H9 (cell line): ENCODE data around the gene SYCE3. TPM values are rescaled to one million over a fixed set of nuclear protein-coding genes. Genes with fewer than 3 reads are reported as not detected.

Experiments used
- DNase-seq: peaks from one replicate; pipeline ENCODE4 v3.0.0-alpha.2; 2017
- H2AFZ ChIP-seq: one replicate; pipeline ENCODE4 v1.6.1; 2013; ENCODE audit warnings: mild to moderate bottlenecking, low read length, control low read depth, moderate library complexity
- H2AK5ac ChIP-seq: 2 replicates; pipeline ENCODE4 v1.6.1; 2013; ENCODE audit warnings: low read length, control low read depth, mixed read lengths; ENCODE audit not compliant: insufficient read length
- H2BK120ac ChIP-seq: one replicate; pipeline ENCODE4 v1.6.1; 2013; ENCODE audit warnings: low read depth, mild to moderate bottlenecking, low read length, control low read depth, inconsistent platforms; ENCODE audit not compliant: poor library complexity, severe bottlenecking
- H2BK12ac ChIP-seq: 2 replicates; pipeline ENCODE4 v1.6.1; 2013; ENCODE audit warnings: low read length, control low read depth, mixed read lengths, low read depth; ENCODE audit not compliant: insufficient read length
- H2BK15ac ChIP-seq: 2 replicates; pipeline ENCODE4 v1.6.1; 2013; ENCODE audit warnings: low read depth, low read length, control low read depth
- H2BK20ac ChIP-seq: one replicate; pipeline ENCODE4 v1.6.1; 2013; ENCODE audit warnings: low read depth, mild to moderate bottlenecking, low read length, control low read depth, inconsistent platforms; ENCODE audit not compliant: poor library complexity, severe bottlenecking
- H2BK5ac ChIP-seq: 2 replicates; pipeline ENCODE4 v1.6.1; 2013; ENCODE audit warnings: low read length, control low read depth, mixed read lengths; ENCODE audit not compliant: insufficient read length
- H3K14ac ChIP-seq: 2 replicates; pipeline ENCODE4 v1.6.1; 2013; ENCODE audit warnings: low read length, control low read depth; ENCODE audit not compliant: insufficient read depth
- H3K18ac ChIP-seq: 2 replicates; pipeline ENCODE4 v1.6.1; 2013; ENCODE audit warnings: low read depth, mild to moderate bottlenecking, mixed read lengths, low read length, control low read depth; ENCODE audit not compliant: insufficient read length
- H3K23ac ChIP-seq: 2 replicates; pipeline ENCODE4 v1.6.1; 2013; ENCODE audit warnings: low read length, control low read depth, mixed read lengths, low read depth; ENCODE audit not compliant: insufficient read length
- H3K23me2 ChIP-seq: 2 replicates; pipeline ENCODE4 v1.6.1; 2013; ENCODE audit warnings: low read depth, mild to moderate bottlenecking, mixed read lengths, low read length, control low read depth; ENCODE audit not compliant: insufficient read length, poor library complexity, severe bottlenecking
- H3K27ac ChIP-seq: 2 replicates; pipeline ENCODE4 v1.5.1; 2013; ENCODE audit warnings: low read length, control low read depth, mixed read lengths, low read depth; ENCODE audit not compliant: insufficient read length
- H3K27me3 ChIP-seq: 2 replicates; pipeline ENCODE4 v1.6.1; 2013; ENCODE audit warnings: low read length, control low read depth, inconsistent platforms; ENCODE audit not compliant: insufficient read depth
- H3K4ac ChIP-seq: 2 replicates; pipeline ENCODE4 v1.6.1; 2013; ENCODE audit warnings: low read depth, mild to moderate bottlenecking, control low read depth, inconsistent platforms, low read length, moderate library complexity
- H3K4me1 ChIP-seq: 2 replicates; pipeline ENCODE4 v1.6.1; 2013; ENCODE audit warnings: low read length, control low read depth, inconsistent platforms; ENCODE audit not compliant: insufficient read depth
- H3K4me2 ChIP-seq: 2 replicates; pipeline ENCODE4 v1.6.1; 2013; ENCODE audit warnings: low read length, control low read depth, mixed read lengths; ENCODE audit not compliant: insufficient read length, insufficient read depth
- H3K56ac ChIP-seq: 2 replicates; pipeline ENCODE4 v1.6.1; 2013; ENCODE audit warnings: low read depth, mild to moderate bottlenecking, mixed read lengths, low read length, control low read depth; ENCODE audit not compliant: insufficient read length
- H3K79me1 ChIP-seq: 2 replicates; pipeline ENCODE4 v1.6.1; 2013; ENCODE audit warnings: low read depth, mild to moderate bottlenecking, moderate library complexity, low read length, control low read depth, inconsistent platforms; ENCODE audit not compliant: insufficient read depth, poor library complexity, severe bottlenecking
- H3K79me2 ChIP-seq: 2 replicates; pipeline ENCODE4 v1.6.1; 2013; ENCODE audit warnings: low read length, control low read depth, inconsistent platforms; ENCODE audit not compliant: insufficient read depth
- H3K9ac ChIP-seq: 2 replicates; pipeline ENCODE4 v1.6.1; 2013; ENCODE audit warnings: low read length, control low read depth, mixed read lengths; ENCODE audit not compliant: insufficient read length; ENCODE audit errors: extremely low read depth
- H3K9me3 ChIP-seq: one replicate; pipeline ENCODE4 v1.6.1; 2013; ENCODE audit warnings: low read depth, low read length, inconsistent platforms; ENCODE audit not compliant: control insufficient read depth
- H3T11ph ChIP-seq: one replicate; pipeline ENCODE4 v1.6.1; 2013; ENCODE audit warnings: mild to moderate bottlenecking, low read length, control low read depth, inconsistent platforms
- H4K20me1 ChIP-seq: one replicate; pipeline ENCODE4 v1.6.1; 2013; ENCODE audit not compliant: control insufficient read depth, insufficient read length, insufficient read depth
- H4K5ac ChIP-seq: 2 replicates; pipeline ENCODE4 v1.6.1; 2013; ENCODE audit warnings: low read depth, mild to moderate bottlenecking, mixed read lengths, low read length, control low read depth; ENCODE audit not compliant: insufficient read length
- H4K8ac ChIP-seq: replicated peaks from 2 replicates; pipeline ENCODE4 v1.6.1; 2013; ENCODE audit warnings: low read length, control low read depth, mixed read lengths, low read depth; ENCODE audit not compliant: insufficient read length
- H4K91ac ChIP-seq: 2 replicates; pipeline ENCODE4 v1.6.1; 2013; ENCODE audit warnings: low read depth, mild to moderate bottlenecking, moderate library complexity, mixed read lengths, low read length, control low read depth; ENCODE audit not compliant: insufficient read length
- H3K27ac Mint-ChIP-seq, 3 experiments: 2 replicates in 2 of 3; 3 replicates in 1 of 3; pipeline ENCODE4 v1.8.0; 2020 to 2021; ENCODE audit warnings: mixed read lengths in 3 of 3, mild to moderate bottlenecking in 1 of 3, moderate library complexity in 1 of 3
- H3K27me3 Mint-ChIP-seq: 2 replicates; pipeline ENCODE4 v1.8.0; 2021; ENCODE audit warnings: low read depth, mild to moderate bottlenecking, moderate library complexity, mixed read lengths
- H3K36me3 Mint-ChIP-seq, 3 experiments: 2 replicates in 2 of 3; 3 replicates in 1 of 3; pipeline ENCODE4 v1.8.0; 2020 to 2021; ENCODE audit warnings: low read depth in 3 of 3, mixed read lengths in 3 of 3; ENCODE audit not compliant: insufficient read depth in 1 of 3
- H3K4me1 Mint-ChIP-seq, 2 experiments: 2 replicates each; pipeline ENCODE4 v1.8.0; 2020; ENCODE audit warnings: mixed read lengths in 2 of 2
- H3K4me3 Mint-ChIP-seq, 2 experiments: 2 replicates in 1 of 2; 3 replicates in 1 of 2; pipeline ENCODE4 v1.8.0; 2020 to 2021; ENCODE audit warnings: mild to moderate bottlenecking in 2 of 2, mixed read lengths in 2 of 2, moderate library complexity in 1 of 2
- H3K9me3 Mint-ChIP-seq, 2 experiments: 2 replicates in 1 of 2; 3 replicates in 1 of 2; pipeline ENCODE4 v1.8.0; 2020; ENCODE audit warnings: mild to moderate bottlenecking in 2 of 2, mixed read lengths in 2 of 2, moderate library complexity in 1 of 2
- WGBS: extraction: QIAGEN DNeasy Blood & Tissue Kit; methylation state at CpG from one replicate; pipeline ENCODE4 v1.1.7; 2013; ENCODE audit warnings: missing lambda C conversion rate, low lambda C conversion rate, mixed read lengths; ENCODE audit not compliant: insufficient read length; ENCODE audit errors: extremely low coverage; 5-methylcytosine and 5-hydroxymethylcytosine counted together
- total RNA-seq: library from RNA; stranded (reverse); gene quantifications from 2 replicates; pipeline ENCODE4 v1.2.1, GENCODE V29; 2021
- TF ChIP-seq, protein P1 (sequence below): fragments of 200-600 bp; sonication (generic); conservative IDR thresholded peaks from 3 replicates; pipeline ENCODE4 v1.8.0; 2021; ENCODE audit warnings: antibody characterized with exemption, mild to moderate bottlenecking

The SYCE3 gene
- total RNA-seq, 1 experiment from 2014 or later: 0.85 TPM

DNA sequence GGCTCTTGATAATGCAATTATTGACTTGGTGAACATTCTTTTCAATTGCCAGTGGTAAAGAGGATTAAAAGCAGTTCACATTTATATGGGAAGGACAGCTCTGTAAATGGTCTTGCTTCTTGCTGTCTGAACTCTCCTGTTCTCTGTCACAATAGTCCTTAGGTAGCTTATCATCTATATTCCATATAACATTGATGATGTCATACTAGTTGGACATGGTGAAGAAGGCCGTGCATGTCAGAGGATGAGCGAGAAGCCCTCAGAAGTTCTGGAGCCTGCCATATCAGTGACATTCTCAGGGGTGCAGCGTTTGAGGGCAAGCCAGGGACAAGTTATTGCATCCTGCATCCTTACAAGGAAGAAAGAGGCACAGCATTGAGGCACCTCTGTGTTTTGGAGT lies 22.5 kb upstream of the SYCE3 start:
- peaks cover 14 to 23% of the 10 kb centered on the region in 2 experiments for H3K4me1 Mint-ChIP-seq
- peaks cover 3 to 7% (median 5%) of the 10 kb centered on the region in 3 experiments; a peak in 6 of 7 replicates for H3K36me3 Mint-ChIP-seq
- peaks cover 2% of the 10 kb centered on the region; the same call in 1 of the 2 replicates for H3K4me1 ChIP-seq
- H3K14ac ChIP-seq: no peak overlapping the region
- no peak overlapping the region for H4K91ac ChIP-seq
- DNase-seq: no peak
- H2BK20ac ChIP-seq: no peak overlapping the region
- no peaks in the 10 kb centered on the region for H3K27me3 ChIP-seq
- H4K8ac ChIP-seq: no peak overlapping the region
- no peak overlapping the region for H4K5ac ChIP-seq
- H3K27ac ChIP-seq: no peak overlapping the region
- H3K9me3 ChIP-seq: no peaks in the 10 kb centered on the region
- H2BK12ac ChIP-seq: no peak overlapping the region
- H3K23ac ChIP-seq: no peak overlapping the region
- no peaks in the 10 kb centered on the region for H3K23me2 ChIP-seq
- no peak overlapping the region for H3K4me2 ChIP-seq
- H3K27me3 Mint-ChIP-seq: peaks cover 16% of the 10 kb centered on the region
- no peak overlapping the region for H3T11ph ChIP-seq
- no peaks in the 10 kb centered on the region for H3K9me3 Mint-ChIP-seq
- no peak overlapping the region for H3K56ac ChIP-seq
- WGBS: no CpG with 5 or more reads among the region's 3 CpGs
- H2AK5ac ChIP-seq: no peak overlapping the region
- H2AFZ ChIP-seq: no peak overlapping the region
- TF ChIP-seq, protein P1, sequence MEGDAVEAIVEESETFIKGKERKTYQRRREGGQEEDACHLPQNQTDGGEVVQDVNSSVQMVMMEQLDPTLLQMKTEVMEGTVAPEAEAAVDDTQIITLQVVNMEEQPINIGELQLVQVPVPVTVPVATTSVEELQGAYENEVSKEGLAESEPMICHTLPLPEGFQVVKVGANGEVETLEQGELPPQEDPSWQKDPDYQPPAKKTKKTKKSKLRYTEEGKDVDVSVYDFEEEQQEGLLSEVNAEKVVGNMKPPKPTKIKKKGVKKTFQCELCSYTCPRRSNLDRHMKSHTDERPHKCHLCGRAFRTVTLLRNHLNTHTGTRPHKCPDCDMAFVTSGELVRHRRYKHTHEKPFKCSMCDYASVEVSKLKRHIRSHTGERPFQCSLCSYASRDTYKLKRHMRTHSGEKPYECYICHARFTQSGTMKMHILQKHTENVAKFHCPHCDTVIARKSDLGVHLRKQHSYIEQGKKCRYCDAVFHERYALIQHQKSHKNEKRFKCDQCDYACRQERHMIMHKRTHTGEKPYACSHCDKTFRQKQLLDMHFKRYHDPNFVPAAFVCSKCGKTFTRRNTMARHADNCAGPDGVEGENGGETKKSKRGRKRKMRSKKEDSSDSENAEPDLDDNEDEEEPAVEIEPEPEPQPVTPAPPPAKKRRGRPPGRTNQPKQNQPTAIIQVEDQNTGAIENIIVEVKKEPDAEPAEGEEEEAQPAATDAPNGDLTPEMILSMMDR: no peak
- no peak overlapping the region for H3K9ac ChIP-seq
- no peak overlapping the region for H2BK15ac ChIP-seq
- H3K18ac ChIP-seq: no peak overlapping the region
- H2BK120ac ChIP-seq: no peak overlapping the region
- H3K4me3 Mint-ChIP-seq: peak overlapping the region in 1 of 2 experiments; percentile 32; a peak in 1 of 5 replicates
- peaks cover 4% of the 10 kb centered on the region for H3K79me1 ChIP-seq
- no peak overlapping the region for H3K27ac Mint-ChIP-seq
- H4K20me1 ChIP-seq: no peaks in the 10 kb centered on the region
- H3K4ac ChIP-seq: no peak overlapping the region
- H2BK5ac ChIP-seq: no peak overlapping the region
- H3K79me2 ChIP-seq: no peaks in the 10 kb centered on the region
